Measurements from ENCODE around the gene CDS2.

Gene CDS2

DNA sequence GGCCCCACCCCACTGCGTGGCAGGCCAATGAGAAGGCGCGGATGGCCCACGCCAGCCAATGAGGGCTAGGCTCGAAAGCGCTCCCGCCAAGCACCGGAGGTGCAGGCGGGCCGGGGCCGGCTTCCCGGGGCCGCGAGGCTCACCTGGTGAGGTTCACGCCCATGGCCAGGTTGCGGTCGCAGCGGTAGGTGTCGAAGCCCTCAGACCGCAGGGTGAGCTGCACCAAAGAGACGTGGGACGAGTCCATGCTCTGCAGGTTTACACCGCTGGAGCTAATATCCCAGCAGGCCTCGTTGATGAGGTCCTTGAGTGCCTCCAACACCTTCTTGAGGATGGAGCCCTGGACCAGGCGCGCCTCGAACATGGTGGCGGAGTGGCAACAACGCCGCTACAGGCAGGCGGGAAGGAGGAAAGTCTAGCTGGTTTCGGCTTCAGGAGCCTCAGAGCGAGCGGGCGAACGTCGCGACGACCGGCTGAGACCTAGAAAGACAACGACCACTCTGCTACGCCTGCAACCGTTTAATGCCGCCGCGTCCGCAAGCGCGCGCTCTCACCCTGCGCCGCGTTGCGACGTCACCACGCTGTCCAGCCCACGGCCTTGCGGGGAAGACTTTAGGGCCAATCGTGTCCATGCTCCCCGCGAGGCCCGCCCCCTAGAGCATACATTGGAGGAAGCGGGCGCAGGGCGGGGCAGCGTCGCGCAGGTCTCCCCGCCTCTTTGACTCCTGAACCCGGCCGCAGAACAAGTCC is 7.2 kb upstream of the CDS2 start, which contains the start of gene PCNA:
Gene PCNA (minus strand): TSS at position 524 of the 750 bp plus-strand sequence. CDS start 160 bp downstream, at position 364.
- DNase-seq, result peak; percentile 98

- DNase-seq, result no peak
Measured at GRCh38 chr20:5120185-5120476, 6.7 kb upstream of the CDS2 start.

GRCh38 chr20:5122873-5123260 is 3.9 kb upstream of the CDS2 start:
- DNase-seq, result no peak

DNA sequence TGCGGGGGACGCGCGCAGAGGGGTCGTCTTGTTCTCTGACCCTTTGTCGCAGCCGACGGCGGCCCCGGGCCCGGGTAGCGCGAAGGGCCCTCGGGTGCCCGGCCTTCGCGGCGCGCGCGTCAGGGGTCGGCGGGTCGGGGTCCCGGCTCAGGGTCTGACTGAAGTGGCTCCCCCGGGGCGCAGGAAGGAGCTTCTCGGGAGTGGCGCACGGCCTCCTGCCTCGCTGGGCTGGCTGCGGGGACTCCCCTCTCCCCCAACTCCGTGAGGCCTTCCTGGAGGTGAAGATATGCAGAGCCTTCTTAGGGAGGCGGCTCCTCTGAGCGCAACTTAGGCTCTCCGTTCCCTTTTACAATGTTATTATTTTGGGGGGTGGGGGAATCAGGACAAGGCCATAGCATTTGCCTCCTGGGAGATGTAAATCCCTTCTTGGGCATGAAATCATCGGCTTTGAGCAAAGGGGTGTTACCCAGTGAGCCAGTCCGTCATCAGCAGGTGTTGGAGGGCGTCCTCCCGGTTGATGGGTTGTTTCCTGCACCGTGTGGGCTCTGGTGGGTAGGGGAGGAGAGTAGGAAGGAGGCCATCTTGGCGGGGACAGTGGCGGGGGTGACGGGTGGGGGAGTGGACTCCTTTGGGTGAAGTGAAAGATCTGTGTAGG is 523 bp downstream of the CDS2 start:
- peak; percentile 85 for DNase-seq

DNA sequence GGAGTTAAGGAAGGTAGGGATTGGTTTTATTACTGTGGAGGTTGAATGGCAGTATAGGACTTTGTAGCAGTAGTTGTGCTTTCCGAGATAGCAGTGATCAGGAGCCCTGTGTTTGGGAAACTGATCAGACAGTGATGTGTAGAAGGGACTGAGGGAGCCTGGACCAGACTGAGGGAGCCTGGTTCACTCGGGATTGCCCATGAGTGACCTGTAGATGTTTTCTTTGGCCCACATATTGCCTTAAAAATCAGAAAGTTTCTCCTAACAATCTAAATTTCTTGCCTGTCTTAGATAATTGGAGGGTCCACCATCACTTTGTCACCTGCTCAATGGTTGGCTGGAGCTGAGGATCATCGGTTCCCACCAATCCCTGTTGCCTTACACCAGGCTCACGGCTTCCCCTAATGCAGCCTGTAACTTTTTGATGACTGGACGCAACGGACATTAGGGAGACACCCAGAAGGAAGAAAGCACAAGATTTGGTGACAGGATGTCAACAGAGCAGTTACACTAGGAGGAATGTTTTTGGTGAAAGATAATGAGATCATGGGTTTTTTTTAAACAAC is 1.1 kb downstream of the CDS2 start:
- DNase-seq, result no peak

DNA sequence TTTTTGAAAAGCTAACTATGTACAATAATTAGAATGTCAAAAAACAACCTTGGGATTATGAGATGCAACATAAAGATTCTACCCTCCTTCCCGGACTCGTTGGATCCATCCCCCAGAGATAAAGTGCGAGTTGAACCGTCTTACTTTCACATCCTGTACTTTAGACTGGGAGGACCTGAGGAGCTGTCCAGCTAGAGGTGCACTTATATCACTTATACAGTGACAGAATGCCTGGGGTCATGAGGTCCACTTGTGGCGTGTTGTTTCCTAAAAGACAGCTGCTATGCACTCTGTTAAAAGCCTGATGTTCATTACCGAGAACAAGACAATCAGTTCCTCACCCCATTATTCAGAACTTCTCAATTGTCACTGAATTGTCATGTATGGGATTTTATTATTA is 2.1 kb downstream of the CDS2 start:
- DNase-seq, result no peak

- no peak for DNase-seq
Measured at GRCh38 chr20:5131502-5131901, 4.7 kb downstream of the CDS2 start.

GRCh38 chr20:5133998-5134397 is 7.2 kb downstream of the CDS2 start:
- DNase-seq, result no peak

DNA sequence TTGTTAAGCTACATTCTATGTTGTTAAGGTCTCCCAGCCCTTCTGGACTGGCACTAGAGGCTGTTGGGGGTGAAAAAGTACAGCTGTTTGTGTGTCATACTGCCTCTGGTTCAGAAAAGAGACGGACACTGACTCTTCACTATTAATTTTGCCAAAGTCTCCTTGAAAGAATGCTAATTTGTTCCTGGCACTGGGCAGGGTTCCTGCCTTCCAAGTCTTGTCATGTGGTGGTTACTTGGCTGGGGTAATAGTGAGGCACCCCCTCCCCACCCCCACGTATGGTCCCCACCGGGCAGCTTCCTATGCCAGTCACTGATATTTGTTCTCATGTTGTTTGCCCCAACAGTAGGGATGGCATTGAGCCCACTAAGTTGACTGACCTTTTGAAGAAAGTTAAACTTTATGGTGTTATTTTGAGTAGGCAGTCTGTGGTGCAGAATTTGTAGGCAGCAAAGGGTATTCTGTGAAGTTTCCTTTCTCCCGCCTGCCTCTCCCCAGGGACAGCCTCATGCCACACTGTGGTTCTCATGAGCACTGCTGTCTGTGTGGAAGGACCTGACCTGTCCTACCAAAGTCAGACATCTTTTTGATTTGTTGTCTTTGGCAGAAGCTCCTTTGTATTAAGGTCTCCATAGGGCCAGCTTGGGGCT is 8.7 kb downstream of the CDS2 start:
- no peak for DNase-seq

GRCh38 chr20:5136096-5136495 is 9.3 kb downstream of the CDS2 start:
- no peak for DNase-seq

GRCh38 chr20:5140195-5140594 is 13.4 kb downstream of the CDS2 start:
- no peak for DNase-seq

DNA sequence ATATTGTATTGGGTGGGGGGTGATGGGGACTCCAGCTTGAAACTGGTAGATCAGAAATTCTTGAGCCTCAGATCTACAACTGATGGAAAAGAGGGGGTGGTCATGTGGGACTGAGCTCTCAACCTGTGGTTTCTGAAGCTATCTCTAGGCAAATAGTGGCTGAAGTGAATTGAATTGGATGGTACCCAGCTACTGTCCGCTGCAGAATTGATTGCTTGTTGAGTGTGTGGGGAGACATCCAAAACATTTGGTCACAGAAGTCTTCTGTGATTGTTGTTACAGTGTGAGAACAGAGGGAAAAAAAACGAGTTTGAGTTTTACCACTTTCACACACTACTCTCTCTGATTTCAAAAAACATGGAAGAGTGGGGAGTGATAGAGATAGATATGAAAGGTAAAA is 14.8 kb downstream of the CDS2 start:
- no peak for DNase-seq

GRCh38 chr20:5143851-5144250 is 17.0 kb downstream of the CDS2 start:
- no peak for DNase-seq

- DNase-seq, result no peak
Measured at GRCh38 chr20:5145365-5146098, 18.7 kb downstream of the CDS2 start.

- DNase-seq, result no peak
Measured at GRCh38 chr20:5146099-5146668, 19.4 kb downstream of the CDS2 start.

DNA sequence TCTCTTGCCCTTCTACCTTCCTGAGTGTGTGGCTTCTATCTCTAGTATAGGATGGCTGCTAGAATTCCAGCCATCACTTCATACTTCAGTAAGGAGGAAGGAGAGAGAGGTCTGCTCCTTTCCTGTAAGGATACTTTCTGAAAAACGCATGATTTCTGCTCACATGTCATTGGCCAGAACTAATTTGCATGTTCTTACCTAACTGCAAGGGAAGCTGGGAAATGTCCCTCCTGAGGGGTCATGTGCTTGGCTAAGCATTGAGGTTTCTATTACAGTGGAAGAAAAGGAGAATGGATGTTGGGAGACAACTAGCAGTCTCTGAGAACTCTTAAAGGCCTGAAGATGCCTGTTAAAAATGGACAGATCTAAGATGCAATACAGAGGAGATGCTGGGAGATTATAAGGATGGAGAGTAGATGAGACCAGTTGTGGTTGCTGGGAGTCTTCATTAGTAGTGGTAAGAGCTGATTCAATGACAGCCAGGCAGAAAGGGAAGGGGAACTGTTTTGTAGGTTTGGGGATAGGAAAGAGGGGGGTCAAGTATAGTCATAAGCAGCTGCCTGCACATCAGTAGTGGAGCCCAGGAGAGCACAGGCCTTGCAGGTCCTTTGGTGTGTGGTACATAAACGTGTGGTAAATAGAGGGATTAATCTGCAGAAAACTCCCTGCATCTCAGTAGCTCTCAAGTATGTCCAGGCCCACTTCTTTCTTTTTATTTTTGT is 20.2 kb downstream of the CDS2 start:
- no peak for DNase-seq

- no peak for DNase-seq
Measured at GRCh38 chr20:5148581-5148980, 21.8 kb downstream of the CDS2 start.

- no peak for DNase-seq
Measured at GRCh38 chr20:5149892-5150225, 23.1 kb downstream of the CDS2 start.

DNA sequence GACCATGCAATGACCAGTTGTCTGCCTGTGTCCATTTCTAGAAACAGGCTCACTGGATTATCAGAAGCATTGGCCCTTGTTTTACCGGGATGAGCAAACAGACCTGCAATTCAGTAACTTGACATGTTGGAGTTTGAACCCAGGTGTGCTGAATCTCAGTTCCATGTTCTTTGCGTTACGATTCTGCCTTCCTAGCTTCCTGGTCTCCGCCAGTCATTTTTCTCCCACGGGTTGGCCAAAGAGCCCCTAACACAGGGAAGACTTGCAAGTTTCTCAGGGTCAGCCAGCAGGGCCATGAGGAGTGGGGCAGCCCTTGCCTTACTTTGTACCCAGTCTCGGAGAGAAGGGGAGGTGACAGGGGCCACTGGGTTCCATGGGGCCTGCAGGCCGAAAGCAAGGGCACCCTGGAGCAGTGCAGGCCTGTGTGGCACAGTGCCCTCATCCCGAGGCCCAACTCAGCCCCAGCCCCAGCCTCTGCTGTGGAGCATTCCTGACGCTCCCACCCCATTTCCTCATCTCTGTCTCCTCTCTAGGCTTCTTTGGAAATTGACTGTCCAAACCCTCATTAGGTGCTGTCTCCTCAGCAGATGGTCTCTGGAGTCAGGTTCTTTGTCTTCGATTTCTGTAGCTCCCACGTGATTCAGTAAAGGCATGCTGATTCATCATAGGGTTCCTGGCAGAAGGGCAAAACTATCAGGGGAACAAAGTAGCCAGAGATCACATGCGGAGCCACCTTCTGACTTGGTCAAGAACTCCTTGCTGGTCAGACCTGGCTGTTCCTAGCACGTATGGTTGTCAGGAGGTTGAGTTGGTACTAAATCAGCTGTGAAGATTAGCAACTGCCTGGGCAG is 23.6 kb downstream of the CDS2 start:
- peak; percentile 76 for DNase-seq

GRCh38 chr20:5153152-5153467 is 26.3 kb downstream of the CDS2 start:
- no peak for DNase-seq

All from NCI-H2171 treated with DMSO at 0.1 percent for 48 hours (cell line).